NCI-H748 treated with DMSO at 0.1 percent for 48 hours (cell line): ENCODE data around the gene KBTBD12.
"Not testable (repeated sequence)": the region's sequence is repeated elsewhere in the genome, so short reads cannot be mapped to it uniquely, and the experiment has no call there.

Experiments used
- DNase-seq: peaks from one replicate; lab custom pipeline; 2025; lab: John Stamatoyannopoulos, UW

Gene KBTBD12, protein sequence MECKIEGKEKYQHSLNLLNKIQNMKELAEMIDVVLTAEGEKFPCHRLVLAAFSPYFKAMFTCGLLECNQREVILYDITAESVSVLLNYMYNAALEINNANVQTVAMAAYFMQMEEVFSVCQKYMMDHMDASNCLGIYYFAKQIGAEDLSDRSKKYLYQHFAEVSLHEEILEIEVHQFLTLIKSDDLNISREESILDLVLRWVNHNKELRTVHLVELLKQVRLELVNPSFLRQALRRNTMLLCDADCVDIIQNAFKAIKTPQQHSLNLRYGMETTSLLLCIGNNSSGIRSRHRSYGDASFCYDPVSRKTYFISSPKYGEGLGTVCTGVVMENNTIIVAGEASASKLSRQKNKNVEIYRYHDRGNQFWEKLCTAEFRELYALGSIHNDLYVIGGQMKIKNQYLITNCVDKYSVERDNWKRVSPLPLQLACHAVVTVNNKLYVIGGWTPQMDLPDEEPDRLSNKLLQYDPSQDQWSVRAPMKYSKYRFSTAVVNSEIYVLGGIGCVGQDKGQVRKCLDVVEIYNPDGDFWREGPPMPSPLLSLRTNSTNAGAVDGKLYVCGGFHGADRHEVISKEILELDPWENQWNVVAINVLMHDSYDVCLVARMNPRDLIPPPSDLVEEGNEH

DNA sequence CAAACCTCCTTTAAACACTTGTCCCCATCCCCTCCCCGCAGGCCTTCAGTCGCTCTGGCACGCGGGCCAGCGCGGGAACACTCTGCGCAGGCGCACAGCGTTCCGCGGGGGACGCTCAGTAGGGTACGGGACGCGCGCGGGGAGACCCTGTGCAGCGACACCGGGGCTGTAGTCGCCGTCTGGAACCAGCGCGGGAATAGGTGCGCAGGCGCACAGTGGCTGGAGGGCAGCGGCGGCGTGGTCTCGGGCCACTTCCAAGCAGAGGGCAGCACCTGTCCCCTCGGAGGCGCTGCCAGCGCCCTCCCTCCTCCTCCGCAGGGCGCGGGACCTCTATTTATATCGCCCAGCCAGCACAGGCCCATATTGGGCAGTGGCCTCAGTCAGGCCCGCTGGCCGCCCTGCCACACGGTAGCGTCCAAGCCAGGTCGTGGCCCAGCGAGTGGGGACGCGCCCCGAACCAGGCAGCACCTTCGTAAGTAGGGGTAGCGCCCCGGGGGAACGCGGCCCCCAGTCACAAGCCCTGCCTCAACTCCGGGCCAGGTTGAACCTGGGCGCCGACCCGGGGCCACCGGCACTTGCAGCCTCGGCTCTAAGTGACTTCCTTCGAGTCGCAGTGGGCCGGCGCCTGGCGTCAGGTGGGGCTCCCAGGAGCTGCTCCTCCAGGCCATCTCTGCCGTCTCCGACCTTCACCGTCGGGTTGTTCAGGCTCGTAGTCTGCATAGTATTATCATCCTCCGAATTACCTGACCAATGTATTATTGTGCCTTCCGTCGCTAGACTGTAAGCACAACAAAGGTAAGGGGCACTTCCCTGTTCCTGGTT is at the start of gene KBTBD12:
Gene KBTBD12, plus strand, starts transcription at position 118 of the 822 bp plus-strand sequence. CDS start 7,830 bp downstream, outside the sequence.
- DNase-seq, result no peak

DNA sequence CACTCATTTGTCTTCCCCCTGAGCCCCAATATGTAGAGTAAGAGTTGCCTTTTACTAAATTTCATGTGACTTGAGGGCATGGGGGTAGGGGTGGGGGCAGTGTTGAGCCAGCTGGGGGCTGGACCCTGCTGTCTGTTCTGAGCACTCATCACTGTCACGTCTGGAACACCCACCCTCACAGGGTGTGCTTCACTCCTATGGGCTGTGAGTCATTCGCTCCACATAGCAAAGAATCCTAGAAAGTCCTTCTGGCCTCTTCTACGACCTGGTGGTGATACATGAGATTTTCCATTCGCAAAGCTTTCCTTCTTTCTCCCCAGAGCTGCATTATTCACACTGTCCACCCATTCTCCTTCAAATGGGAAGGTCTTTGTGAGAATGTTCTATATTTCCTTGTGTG is 49.1 kb upstream of the KBTBD12 start:
- no peak for DNase-seq

DNA sequence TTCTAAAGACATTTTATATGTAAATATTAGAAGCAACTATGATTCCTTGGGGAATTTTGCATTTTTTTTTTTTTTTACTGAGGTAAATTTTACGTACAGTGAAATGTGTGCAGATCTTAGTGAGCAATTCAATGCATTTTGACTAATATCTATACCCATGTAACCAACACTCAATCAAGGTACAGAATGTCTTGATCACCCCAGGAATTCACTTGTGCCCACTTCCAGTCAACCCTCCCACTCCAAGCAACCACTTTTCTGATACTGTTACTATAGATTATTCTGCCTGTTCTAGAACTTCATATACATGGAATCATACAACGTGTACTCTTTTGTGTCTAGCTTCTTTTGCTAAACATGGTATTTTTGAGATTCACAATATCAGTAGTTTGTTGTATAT is 47.6 kb upstream of the KBTBD12 start:
- no peak for DNase-seq

DNA sequence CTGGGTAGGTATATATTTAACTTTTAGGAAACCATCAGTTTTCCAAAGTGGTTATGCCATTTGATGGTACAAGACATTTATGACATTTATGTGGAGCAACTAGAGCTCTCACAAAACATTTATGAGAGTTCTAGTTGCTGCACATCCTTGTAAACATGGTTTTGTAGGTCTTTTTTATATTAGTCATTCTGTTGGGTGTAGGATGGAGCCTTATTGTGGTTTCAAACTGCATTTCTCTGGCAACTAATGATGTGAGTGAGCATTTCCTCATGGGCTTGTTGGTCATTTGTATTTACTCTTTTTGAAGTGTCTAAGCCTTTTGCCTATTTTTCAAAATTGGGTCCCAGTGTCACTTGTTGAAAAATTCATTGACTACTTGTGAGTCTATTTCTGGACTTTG is 47.0 kb upstream of the KBTBD12 start:
- no peak for DNase-seq

DNA sequence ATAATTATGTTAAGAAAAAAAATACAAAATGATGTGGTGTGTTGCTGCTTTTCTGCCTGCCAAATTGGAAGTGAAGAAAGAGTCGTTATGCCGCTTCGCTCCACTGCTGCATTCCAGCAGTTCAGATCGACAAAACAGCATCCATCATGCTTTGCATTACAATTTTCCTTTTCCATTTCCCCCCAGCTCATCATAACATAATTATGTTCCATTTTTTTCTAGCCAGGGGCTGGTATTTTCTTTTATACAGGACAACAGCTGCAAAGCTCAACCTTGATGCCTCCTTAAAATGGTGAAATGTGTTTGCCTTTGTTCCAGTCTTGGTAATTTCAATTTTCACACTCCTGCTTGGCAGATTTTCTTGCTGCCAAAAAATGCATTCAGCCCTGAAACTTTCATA is 44.9 kb upstream of the KBTBD12 start:
- DNase-seq, result no peak

DNA sequence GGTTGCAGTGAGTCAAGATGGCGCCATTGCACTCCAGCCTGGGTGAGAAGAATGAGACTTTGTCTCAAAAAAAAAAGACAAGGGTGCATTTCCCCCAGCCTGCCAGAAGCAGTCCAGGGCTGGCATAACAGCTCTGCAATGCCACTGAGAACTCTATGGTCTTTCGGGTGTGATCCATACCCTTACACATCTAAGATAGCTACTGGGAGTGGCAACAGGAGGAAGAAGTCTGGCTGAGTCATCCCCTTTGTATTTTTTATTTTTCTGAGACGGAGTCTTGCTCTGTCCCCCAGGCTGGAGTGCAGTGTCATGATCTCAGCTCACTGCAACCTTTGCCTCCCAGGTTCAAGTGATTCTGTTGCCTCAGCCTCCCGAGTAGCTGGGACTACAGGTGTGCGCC is 40.9 kb upstream of the KBTBD12 start:
- DNase-seq, result not testable (repeated sequence)

DNA sequence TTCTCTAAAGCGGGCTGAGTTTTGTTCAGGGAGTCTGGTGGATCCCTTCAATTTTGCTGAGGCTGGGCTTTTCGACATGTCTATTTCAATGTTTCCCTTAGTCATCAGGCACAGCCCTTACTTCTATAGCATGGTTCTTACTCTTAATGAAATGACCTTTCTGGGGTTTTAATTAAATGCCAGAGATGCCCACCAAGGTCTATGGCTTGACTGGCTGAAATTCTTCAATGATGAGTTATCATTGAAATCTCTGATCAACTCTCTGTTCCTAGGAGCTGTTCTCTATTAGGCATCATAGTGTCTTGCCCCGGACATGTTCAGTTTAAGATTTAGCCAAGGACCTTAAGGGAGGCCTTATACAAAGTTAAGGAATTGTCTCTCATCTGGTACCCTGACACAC is 33.4 kb upstream of the KBTBD12 start:
- DNase-seq, result no peak

DNA sequence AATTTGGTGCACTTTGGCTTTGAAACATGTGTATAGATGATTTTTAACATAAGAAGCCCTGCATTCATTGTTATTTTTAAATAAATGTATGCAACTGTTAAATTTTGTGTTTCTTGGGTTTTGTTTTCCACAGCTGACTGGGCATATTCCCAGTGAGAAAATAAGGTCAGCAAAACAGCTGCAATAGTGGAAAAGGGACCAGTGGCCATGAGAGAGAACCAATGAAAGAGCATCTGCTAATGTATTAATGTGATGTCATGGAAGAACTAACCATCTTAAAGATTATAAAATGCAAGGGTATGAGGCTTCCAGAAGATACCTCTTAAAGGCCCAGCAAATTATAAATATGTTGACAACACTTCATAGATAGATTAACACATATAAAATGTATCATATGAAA is 31.0 kb upstream of the KBTBD12 start:
- DNase-seq, result no peak

DNA sequence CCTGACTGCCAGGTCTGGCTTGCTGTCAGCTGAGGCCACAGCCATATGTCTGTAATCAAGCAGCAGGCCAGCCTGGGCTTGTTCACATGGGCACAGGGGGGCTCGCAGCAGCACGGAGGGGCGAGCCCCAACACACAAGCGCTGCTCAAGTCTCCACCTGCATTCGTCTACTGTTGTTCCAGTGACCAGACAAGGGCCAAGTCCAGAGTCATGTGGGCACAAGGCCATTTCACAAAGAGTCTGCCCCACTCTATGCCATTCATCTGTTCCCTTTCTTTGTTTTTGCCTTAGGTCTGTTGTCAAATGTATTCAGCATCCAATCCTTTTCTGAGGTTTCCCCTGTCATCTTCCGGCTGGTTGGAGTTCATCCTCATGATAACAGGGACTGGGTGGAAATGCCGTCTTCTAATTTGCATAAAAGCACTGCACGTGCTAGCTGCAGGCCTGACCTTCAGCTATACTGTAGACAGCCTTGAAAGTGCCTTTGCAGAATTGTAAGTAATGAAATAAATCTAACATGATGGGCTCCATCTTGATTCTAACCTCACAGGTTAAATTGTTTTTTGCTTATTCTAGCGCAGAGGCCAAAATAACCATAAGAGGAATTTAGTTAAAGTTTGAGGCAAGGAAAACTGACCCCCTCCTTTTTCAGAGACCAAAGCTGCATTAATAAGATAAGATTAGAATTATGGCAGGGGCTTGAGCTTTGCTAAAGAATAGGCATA is 28.6 kb upstream of the KBTBD12 start:
- no peak for DNase-seq

DNA sequence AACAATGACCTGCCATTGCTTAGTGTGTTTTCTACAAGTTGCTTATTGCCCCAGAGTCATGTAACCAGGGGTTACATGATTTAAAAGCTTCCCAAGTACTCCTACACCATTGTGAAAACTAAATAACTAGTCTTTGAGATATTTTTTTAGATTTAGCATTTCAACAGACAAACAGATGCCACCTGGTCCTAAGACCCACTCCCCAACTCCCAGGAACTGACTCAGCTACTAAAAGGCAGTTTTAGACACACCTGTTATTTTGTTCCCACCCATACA is 28.1 kb upstream of the KBTBD12 start:
- no peak for DNase-seq

DNA sequence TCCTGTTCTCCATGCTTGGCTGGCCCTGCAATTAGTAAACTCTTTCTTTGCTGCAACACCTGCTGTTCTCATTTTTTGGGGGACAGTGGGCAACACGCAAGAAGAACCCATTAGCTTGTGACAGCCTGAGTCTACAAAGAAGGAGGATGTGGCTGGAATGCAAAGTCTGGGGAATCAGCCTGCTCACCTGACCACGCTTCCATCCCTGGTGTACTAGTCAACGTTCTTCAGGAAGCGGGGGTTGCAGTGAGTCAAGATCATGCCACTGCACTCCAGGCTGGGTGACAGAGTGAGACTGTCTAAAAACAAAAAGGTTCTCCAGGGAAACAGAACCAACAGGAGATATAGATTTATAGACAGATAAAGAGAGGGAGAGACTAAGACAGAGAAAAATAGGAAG is 27.7 kb upstream of the KBTBD12 start:
- no peak for DNase-seq

DNA sequence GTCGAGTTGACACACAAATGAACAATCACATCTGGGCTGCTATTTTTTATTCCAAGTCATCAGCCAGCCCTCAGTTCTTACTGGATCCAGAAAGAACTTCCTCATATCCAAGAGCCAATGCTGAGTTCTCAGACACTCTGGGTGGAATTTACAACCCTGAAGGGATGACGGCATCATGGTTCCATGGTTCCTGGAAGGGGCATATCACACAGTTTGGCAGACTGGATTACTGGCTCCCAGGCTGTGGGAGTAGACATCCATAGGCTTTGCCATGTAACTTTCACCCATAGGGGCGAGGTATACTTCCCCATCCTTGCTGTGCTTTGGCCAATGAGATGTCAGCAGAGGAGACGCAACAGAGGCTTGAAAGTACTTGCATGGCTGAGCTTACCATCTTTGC is 26.9 kb upstream of the KBTBD12 start:
- no peak for DNase-seq

DNA sequence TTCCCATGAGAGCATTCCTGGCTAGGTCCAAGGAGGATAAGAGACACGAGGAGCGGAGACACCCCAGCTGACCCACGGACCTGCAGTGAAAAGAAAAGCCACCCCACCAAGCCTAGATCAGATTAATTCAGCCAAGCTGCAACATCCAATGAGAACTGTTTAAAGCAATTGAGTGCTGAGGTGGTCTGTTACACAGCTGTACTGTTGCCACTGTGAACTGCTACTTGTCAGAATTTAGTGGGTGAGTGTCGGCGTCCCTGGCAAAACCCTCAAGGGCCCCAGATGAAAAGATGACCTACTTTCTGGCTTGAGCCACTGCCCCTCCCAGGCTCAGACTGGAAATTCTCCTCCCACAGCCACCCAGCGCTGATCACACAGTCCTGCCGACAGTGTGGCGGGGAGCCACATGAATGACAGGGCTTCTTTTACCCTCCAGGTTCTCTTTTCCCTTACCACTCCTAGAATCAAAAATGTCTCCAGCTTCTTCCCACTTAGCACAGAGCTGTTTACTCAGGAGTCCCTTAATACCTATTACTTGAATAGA is 26.4 kb upstream of the KBTBD12 start:
- DNase-seq, result no peak

DNA sequence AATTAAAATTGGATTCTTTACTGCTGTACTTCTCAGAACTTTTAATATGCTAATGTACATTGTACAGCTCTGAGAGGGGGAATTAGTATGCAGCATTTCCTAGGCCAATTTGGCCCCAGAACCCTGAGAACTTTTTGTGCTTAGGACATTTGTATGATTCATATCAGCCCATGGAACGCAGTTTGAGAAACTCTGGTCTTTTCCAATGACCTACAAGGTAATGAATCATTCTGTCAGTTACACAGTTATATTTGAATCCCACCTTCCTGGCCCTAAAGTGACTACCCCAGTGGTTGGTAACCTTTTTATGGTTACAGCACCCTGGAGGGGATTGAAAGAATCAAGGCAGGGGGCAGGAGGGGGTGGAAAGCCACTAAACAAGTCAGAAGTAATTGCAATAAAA is 25.6 kb upstream of the KBTBD12 start:
- DNase-seq, result no peak

DNA sequence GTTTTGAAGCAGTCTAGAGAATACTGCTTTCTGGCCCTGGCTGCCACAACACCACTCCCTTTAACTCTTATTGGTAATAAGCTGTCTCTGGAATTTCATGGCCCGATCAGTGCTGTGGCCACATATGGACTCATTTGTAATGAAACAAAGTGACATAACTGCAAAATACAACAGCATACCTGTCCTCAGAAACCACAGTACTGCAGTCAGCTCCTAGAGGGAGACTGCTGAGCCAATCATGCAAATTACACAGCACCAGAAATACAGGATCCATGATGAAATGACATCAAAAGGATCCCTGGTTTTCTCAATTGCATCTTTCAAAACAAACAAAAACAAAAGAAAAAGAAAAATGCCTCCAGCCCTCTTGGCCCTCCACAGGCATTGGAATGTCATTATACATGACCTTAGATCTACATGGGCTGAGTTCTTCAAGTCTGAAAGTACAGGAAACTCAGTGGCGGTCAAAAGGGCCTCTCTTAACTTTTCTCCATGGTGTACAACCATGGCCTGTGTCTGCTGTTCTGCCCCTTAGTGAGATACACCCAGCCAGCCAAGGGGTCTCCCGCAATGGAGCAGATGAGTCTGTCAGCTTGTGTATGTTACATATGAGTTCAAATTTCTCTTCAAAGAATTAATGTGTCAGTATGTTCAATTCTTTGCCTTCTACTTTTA is 24.9 kb upstream of the KBTBD12 start:
- no peak for DNase-seq

DNA sequence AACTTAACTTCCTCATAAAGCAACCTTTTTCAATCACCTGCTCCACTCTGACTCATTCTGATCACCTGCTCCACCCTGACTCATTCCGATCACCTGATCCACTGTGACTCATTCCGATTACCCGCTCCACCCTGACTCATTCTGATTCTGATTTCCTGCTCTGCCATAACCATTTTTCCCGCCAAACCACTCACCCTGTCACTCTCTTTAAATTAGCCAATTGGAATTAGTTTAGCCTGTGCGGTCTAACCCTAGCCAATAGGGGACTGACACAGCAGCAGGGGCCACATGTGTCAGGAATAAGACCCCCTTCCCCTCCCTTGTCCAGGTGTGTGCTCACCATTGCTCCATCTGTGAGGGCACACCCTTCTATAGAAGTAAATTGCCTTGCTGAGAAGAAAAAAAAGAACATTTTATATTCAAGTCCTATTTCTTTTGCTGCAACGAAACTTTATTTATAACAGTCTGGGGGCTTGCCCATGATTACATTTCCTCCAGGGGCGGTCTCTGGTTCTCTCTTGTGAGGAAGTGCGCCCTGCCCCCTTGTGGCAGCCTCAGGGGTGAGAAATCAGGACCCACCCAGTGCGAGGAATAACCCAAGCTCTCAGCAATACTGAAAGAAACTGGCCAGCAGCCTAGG is 24.3 kb upstream of the KBTBD12 start:
- DNase-seq, result not testable (repeated sequence)

DNA sequence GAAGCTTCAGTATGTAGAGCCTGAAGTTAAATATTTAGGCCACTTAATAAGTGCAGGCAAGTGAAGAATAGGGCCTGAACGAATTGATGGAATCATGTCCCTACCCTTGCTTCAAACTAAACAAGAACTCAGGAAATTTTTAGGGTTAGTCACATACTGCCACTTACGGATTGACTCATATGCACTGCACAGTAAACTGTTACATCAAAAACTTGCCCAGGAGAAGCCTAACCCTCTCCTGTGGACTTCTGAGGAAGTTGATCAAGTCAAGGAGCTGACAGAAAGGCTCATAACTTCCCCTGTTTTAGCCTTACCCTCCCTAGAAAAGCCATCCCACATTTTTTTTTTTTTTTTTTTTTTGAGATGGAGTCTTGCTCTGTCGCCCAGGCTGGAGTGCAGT is 20.6 kb upstream of the KBTBD12 start:
- DNase-seq, result no peak

DNA sequence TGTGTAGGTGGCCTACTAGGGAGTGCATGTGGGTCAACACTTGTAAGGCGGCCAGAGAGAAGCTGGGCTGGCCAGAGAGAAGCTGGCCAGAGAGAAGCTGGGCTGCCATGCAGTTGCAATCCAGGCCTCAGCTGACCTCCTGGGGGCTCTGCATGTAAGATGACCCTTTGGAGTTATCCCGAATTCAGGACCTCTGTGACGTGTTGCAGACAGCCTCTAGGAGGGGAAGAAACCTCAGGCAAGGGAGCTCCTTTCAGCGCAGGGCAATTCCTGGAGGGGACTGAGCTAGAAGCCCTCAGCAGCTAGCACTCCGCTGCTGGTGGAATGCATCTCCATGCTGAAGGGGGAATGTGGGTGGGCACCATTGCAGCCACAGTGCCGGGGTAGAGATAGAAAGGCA is 15.8 kb upstream of the KBTBD12 start:
- no peak for DNase-seq

DNA sequence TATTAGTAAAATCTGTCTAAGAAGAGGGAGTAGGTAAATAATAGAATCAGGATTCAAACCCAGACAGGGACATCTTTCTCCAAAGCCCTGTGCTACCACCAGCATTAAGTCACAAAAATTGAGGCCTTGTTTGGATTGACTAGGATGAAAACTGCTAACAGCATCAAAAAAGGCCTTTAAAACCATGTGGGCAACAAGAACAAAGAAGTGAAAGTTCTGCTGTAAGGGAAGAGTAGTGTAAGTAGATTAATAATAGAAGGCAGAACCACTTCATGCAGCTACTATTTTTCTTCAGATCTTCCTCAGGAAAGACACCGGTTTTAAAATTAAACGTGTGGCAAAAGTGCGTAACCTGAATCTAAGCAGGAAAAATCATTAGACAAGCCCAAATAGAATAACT is 15.3 kb upstream of the KBTBD12 start:
- no peak for DNase-seq

DNA sequence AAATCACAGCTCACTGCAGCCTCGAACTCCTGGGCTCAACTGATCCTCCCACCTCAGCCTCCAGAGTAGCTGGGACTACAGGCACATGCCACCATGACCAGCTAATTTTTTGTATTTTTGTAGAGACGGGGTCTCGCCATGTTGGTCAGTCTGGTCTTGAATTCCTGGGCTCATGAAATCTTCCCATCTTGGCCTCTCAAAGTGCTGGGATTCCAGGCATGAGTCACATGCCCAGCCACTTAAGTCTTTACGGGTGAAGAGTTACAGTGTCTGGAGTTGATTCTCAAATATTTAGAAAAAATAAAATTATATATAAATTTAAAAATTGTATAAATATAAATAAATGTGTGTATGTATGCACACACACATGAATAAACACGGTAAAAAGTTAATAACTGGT is 14.5 kb upstream of the KBTBD12 start:
- no peak for DNase-seq

DNA sequence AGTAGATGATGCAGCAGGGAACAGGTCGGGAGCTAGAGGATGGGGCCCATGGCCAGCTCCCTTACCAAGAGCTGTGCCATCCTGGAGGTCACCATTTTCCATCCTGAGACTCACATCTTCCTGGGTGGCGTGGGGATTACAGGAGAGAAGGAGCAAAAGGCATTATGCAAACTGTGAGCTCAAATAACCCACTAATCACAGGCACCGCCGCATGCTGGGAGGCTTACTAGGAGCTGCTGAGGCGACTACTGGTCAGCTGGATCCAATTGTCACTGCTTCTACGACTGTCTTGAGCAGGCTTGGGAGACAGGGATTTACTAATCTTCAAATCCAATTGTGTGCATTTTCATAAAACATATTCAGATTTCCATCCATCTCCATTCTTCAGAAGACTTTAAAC is 12.5 kb upstream of the KBTBD12 start:
- DNase-seq, result no peak
